Measurements from ENCODE around the gene CRIP2.

The CRIP2 gene

DNA sequence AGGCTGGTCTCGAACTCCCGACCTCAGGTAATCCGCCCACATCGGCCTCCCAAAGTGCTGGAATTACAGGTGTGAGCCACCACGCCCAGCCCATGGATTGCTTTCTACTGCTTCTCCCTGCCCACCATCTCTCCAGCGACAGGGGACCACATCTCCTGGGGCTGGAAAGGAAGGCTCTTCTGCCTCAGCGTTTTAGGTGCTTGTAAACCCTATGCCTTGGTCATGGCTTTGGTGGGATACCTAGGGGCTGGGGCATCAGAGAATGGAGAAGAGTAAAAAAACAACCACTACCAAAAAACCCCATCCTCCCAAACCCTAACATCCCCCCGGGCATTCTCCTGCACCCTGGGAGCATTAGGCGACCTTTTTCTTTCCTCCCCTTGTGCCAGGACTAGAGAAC lies 50.7 kb downstream of the CRIP2 start:
- H3K79me2 ChIP-seq (ENCODE audit: insufficient read depth, low read depth): no peaks in the 10 kb centered on the region
- H3K27me3 ChIP-seq (ENCODE audit: insufficient read depth, low read depth): peaks cover 48% of the 10 kb centered on the region
- H3K27ac ChIP-seq: no peak overlapping the region
- no peak overlapping the region for H2AFZ ChIP-seq (ENCODE audit: low read depth)
- no peaks in the 10 kb centered on the region for H3K36me3 ChIP-seq (ENCODE audit: insufficient read depth)
- H3K4me2 ChIP-seq: no peak overlapping the region
- no peak overlapping the region for H3K4me3 ChIP-seq (IDR thresholded peaks at IDR 0.05; ENCODE audit: insufficient read depth, low read depth, low read length)
- H3K9ac ChIP-seq: no peak overlapping the region
- H3K4me1 ChIP-seq (ENCODE audit: low read depth, poor library complexity, severe bottlenecking): peaks cover 11% of the 10 kb centered on the region
- TF ChIP-seq, protein P1, sequence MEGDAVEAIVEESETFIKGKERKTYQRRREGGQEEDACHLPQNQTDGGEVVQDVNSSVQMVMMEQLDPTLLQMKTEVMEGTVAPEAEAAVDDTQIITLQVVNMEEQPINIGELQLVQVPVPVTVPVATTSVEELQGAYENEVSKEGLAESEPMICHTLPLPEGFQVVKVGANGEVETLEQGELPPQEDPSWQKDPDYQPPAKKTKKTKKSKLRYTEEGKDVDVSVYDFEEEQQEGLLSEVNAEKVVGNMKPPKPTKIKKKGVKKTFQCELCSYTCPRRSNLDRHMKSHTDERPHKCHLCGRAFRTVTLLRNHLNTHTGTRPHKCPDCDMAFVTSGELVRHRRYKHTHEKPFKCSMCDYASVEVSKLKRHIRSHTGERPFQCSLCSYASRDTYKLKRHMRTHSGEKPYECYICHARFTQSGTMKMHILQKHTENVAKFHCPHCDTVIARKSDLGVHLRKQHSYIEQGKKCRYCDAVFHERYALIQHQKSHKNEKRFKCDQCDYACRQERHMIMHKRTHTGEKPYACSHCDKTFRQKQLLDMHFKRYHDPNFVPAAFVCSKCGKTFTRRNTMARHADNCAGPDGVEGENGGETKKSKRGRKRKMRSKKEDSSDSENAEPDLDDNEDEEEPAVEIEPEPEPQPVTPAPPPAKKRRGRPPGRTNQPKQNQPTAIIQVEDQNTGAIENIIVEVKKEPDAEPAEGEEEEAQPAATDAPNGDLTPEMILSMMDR (conservative IDR thresholded peaks at IDR 0.05; ENCODE audit: low read depth, low read length): no peak
- no peaks in the 10 kb centered on the region for H4K20me1 ChIP-seq (ENCODE audit: insufficient read depth)

DNA sequence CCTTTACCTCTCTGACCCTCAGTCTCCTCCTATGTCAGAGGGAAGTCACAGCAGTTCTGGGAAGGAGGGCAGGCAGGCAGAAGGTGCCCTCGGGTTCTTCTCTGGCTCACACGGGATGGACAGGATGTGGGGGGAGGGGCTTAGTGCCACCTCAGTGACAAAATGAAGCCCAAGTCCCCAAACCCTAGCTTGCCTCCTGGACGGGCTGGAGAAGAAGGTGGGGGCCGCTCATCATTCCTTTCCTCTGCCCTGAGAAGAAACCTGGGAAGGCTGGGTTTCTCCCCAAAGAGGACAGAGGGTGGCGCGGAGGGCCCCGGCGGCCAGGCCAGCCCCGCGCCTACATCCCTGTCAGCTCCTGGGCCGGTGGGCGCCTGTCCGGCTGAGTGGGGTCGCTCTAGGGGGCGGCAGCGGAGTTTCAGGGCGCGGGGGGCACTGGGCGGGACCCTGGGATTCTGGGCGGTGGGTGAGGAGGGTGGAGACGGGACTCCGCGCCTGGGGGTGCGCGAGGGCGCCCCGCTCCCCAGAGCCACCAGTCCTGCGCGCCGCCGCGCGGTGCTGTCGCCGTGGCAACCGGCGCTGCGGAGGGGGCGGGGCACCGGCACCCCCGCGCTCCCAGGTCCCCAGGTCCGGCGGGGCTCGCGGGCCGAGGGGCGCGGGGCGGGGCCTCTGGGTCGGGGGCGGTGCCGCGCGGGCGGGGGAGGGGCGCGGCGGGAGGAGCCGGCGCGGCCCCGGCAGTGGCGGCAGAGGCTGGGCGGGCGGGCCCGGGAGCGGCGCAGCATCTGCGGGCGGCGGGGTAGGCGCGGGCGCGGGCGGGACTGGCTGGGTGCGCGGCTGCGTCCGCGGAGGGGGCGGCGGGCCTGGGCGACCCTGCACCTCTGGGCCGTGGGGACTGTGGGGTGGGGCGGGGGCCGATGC lies 51.5 kb downstream of the CRIP2 start, which contains the start of gene TMEM121:
TSS of gene TMEM121 (plus strand) at position 723 of the 915 bp plus-strand sequence. CDS start 2,252 bp downstream, outside the sequence.
- Histone ChIP-seq H3K79me2 (ENCODE audit: insufficient read depth, low read depth) (no peaks in the 10 kb centered on the region), H3K4me1 (ENCODE audit: low read depth, poor library complexity, severe bottlenecking) (peaks cover 11% of the 10 kb centered on the region), H2AFZ (ENCODE audit: low read depth) (peak within 1 kb of the TSS; percentile 94), H4K20me1 (ENCODE audit: insufficient read depth) (no peaks in the 10 kb centered on the region), H3K4me3 (IDR thresholded peaks at IDR 0.05; ENCODE audit: insufficient read depth, low read depth, low read length) (no peak within 1 kb of the TSS), H3K9ac (peak within 1 kb of the TSS; percentile 71; the same call in 1 of the 2 replicates), H3K27ac (no peak within 1 kb of the TSS), H3K36me3 (ENCODE audit: insufficient read depth) (no peaks in the 10 kb centered on the region), H3K4me2 (peak within 1 kb of the TSS; percentile 68), H3K27me3 (ENCODE audit: insufficient read depth, low read depth) (peaks cover 48% of the 10 kb centered on the region)
- TF ChIP-seq, protein P1 (conservative IDR thresholded peaks at IDR 0.05; ENCODE audit: low read depth, low read length): no peak

DNA sequence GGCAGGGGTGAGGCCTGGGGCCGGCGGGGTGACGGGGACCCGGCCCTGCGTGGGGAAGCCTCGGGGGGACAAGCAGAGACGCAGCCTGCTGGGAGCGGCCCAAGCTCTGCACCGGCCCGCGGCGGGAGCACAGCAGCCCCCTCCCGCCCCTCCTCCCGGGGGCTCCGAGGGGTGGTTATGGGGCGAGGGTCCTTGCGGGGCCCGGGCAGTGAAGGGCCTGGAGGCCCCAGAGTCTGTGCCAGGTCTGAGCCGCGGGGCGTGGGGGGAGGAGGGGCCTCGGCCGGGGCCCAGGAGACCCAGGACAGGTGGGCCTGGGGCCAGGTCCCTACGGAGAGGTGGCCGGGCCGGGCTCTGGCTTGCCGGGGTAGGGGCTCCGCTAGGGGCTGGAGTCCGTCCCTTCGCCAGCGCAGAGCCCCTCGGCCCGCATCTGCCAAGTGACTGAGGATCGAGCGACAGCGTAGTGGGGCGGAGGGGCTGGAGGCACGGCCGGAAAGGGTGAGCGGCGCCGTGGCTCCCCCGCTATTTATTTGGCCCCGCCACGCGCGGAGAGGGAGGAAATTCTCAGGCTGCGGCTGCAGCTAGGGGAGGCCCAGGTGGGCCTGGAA lies 52.3 kb downstream of the CRIP2 start:
- no peaks in the 10 kb centered on the region for H3K79me2 ChIP-seq (ENCODE audit: insufficient read depth, low read depth)
- H4K20me1 ChIP-seq (ENCODE audit: insufficient read depth): no peaks in the 10 kb centered on the region
- peak overlapping the region; percentile 68 for H3K4me2 ChIP-seq
- no peak overlapping the region for H3K4me3 ChIP-seq (IDR thresholded peaks at IDR 0.05; ENCODE audit: insufficient read depth, low read depth, low read length)
- H3K36me3 ChIP-seq (ENCODE audit: insufficient read depth): no peaks in the 10 kb centered on the region
- TF ChIP-seq, protein P1 (conservative IDR thresholded peaks at IDR 0.05; ENCODE audit: low read depth, low read length): no peak
- peak overlapping the region; percentile 71; the same call in 1 of the 2 replicates for H3K9ac ChIP-seq
- H3K4me1 ChIP-seq (ENCODE audit: low read depth, poor library complexity, severe bottlenecking): peaks cover 11% of the 10 kb centered on the region
- H2AFZ ChIP-seq (ENCODE audit: low read depth): peak overlapping the region; percentile 94
- H3K27ac ChIP-seq: no peak overlapping the region
- H3K27me3 ChIP-seq (ENCODE audit: insufficient read depth, low read depth): peaks cover 45% of the 10 kb centered on the region

DNA sequence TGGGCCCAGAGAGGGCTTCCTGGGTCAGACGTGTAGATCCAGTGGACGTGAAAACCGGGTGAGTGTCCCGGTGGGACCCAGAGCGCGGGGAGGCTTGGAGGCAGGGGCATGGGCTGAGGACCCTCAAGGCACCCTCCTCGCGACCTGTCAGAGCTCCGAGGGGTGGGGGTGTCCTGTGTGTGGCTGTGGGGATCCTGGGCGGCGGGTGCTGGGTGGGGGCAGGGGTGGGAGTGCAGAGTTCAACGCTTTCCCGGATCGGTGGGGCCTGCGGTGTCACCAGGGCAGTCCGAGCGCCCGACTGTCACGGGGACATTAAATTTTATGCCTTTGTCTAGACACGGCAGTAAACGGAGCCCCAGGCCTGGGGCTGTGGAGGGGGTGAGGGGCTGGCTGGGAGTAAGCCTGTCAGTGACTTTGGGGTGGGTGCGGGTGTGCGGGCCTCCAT lies 52.8 kb downstream of the CRIP2 start:
- Histone ChIP-seq H4K20me1 (ENCODE audit: insufficient read depth) (no peaks in the 10 kb centered on the region), H3K9ac (peak overlapping the region; percentile 71; the same call in 1 of the 2 replicates), H3K4me3 (IDR thresholded peaks at IDR 0.05; ENCODE audit: insufficient read depth, low read depth, low read length) (no peak overlapping the region), H3K4me2 (peak overlapping the region; percentile 68), H3K36me3 (ENCODE audit: insufficient read depth) (no peaks in the 10 kb centered on the region), H2AFZ (ENCODE audit: low read depth) (peak overlapping the region; percentile 94), H3K4me1 (ENCODE audit: low read depth, poor library complexity, severe bottlenecking) (peaks cover 11% of the 10 kb centered on the region), H3K79me2 (ENCODE audit: insufficient read depth, low read depth) (no peaks in the 10 kb centered on the region), H3K27ac (no peak overlapping the region), H3K27me3 (ENCODE audit: insufficient read depth, low read depth) (peaks cover 40% of the 10 kb centered on the region)
- TF ChIP-seq, protein P1 (conservative IDR thresholded peaks at IDR 0.05; ENCODE audit: low read depth, low read length): no peak

All from KMS-11 (cell line).